ENCODE measurements around the gene CCT3. TPM values are rescaled to one million over a fixed set of nuclear protein-coding genes. Genes with fewer than 3 reads are reported as not detected.

Gene CCT3
- total RNA-seq, 1 donor from 2014 or later, result 173 TPM

DNA sequence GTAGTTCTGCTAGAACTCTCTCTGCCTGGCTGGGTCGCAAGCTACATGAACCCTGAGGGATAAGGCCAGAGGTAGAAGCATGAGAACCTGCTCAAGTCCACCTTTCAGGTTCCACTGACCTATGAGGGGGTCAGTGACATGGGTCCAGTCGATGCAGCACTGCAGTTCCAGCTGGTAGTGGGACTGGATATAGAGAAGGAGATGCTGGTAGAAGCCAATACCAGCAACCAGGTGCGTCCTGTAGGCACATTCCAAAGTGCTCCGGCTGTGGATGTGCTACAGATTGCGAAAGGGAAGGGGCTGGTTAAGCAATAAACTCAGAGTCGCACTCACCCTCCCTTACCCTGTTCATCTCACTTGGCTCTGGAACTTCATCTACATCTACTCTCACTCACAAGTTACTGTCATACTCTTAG is 61.1 kb downstream of the CCT3 start:
- DNase-seq, result no peak

DNA sequence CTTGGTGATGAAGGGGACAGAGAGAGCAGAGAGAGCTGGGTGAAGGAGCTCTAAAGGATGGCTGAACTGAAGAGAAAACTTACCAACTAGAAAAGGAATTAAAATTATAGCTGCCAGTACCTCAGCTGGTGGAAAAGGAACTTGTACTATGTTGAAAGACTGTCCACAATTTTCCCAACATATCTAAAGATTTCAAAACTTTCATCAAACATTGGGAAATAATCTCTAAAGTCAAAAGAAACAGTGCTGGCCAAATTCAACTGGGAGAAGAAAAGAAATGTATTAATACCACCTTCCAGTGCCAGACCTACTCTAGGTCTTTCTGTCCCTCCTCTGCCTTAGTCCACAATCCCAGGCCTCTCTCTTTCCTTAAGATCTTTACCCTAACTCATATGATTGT is 61.6 kb downstream of the CCT3 start:
- no peak for DNase-seq

DNA sequence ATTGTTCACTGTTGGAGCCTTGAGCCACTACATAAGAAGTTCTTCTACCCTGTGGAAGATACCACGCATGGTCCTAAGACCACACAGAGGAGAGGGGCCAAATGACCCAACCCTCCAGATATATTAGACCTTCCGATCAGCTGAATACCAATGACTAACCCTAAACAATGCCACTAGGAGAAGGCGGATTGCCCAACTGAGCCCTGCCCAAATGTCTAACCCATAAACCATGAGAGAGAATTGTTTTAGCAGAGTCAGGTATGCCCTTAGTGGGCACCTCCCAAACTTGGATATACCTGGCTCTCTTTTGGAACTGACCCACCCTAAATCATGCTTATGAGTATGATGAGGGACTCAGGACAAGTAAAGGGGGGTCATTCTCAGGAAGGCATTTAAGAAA is 67.8 kb downstream of the CCT3 start:
- DNase-seq, result no peak

DNA sequence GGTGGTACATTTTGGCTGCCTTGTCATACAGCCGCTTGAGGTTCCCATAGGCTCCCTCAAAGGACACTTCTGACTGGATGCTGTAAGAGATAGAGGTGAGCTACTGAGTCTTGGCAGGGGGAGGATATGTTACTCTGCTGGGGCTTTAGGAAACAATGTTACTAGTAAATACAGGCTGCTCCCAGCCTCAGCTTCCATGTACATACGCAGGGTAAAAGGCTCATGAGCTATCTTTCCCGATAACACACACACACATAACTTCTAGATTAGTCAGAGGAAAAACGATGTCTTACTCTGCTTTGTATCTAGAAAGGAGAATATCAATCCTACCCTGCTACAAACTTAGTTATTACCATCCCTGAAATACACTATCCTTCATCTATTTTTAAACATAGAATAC is 69.8 kb downstream of the CCT3 start:
- DNase-seq, result no peak

DNA sequence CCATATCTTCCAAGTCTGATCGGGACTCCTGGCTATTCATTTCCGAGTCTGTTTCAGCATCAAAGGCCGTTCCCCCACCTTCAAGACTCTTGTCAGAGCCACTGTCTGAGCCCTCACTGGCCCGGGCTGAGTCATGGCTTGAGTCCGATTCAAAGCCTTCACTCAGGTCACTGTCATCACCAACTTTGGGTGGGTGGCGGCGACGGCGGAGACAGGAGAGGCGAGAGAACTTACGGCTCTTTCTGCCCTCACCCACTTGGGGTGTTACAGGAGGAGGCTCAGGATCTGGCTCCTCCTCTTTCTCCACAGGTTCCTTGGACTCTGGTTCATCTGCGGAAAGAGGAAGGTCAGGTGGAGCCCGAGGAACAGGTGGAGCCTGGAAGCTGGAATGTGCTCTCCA is 72.0 kb downstream of the CCT3 start:
- no peak for DNase-seq

DNA sequence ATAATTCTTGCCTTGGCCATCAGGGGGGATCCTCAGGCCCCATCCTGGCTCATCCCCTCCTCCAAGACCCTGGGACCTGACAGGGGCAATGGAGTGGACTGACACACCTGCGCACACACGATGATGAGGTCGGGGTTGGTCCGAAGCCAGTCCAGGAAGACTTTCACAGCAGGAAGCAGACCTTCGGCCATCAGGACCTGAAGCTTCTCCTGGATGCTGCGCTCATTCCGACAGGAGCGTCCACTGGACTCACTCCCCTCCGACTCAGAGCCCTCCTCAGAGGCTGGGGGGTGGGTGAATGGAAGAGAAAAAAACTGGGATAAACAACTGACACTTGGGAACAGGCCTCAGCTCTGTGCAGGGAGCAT is 74.8 kb downstream of the CCT3 start:
- DNase-seq, result no peak

DNA sequence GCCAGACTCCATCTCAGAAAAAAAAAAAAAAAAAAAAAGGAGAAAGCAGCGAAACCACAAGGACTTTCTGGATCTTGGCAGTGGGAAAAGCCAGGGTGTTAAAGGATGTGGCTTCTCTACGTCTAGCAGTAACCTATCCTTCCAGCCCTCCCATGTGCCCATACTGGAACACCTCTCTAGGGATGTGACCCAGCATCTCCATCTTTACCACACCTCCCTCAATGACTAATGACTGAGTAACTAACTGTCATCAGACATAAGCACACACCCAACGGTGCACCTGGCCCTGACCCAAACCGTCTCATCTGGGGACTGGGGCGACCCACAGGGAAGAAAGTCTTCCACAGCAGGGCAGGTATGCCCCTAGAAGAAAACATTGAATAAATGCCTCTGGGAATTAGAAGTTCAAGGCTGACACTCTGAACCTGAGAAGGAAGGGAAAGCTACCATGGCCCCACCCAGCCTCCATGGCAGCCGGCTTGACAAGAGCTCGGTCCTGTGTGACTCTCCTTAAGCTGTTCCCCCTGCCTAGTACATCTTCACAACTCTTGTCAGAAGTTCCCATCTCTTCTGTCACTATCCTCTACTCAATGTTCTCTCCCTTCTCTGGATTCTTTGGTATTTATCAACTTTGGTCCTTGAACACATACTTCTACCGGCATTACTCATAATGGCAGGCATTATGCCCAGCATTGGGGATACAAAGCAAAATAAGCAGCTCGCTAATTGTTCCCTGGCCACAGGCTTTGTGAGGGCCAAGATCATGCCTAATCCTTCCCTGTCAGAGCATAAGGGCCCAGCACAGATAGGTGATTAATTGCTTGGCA is 75.4 kb downstream of the CCT3 start:
- no peak for DNase-seq

DNA sequence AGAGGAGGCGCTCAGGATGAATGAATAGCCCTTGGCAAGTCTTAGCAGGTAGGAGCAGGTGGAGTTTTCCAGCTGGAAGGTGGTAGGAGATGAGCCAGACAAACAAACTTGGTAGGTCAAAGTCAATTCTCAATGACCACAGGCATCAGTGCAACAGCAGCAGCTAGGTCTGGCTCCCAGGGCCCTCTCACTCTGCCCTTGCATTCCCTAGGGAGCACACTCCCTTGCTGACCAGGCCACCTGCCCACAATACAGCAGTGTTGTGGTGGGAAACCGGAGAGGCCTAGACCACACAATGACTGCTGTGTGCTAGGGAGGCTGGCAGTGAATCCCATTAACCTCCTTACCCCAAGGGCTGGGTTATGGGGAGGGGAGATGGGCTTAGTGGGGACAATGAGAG is 77.2 kb downstream of the CCT3 start:
- no peak for DNase-seq

DNA sequence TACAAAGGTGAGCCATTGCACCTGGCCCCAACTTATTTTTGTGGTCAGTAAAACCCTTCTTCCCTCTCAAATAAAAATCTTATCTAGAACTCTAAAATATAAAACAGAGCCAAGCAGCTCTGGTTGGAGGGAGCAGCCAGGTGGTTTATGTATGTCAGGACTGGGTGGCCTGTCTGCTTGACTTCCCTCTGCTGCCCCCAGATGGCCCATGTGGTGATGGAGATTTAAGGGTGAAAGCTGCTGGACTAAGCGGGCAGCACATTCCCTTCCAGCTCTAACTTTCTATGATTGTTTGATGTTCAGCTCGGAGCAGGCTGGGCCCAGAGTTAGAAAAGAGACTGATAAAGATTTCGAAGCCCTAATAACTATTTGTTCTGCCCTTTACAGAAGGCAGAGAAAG is 78.3 kb downstream of the CCT3 start:
- DNase-seq, result no peak

Other genes with a start within 250 kb of the CCT3 start
- gene LMNA, start 223.6 kb downstream of the CCT3 start, total RNA-seq, result 429 TPM
- gene SEMA4A, start 184.7 kb downstream of the CCT3 start, total RNA-seq, result 12.1 TPM
- gene SLC25A44, start 144.2 kb downstream of the CCT3 start, total RNA-seq, result 6.6 TPM
- 33.9 TPM for gene PMF1, start 125.3 kb downstream of the CCT3 start, total RNA-seq
- 0.99 TPM for gene BGLAP, start 96.1 kb downstream of the CCT3 start, total RNA-seq
- 0.79 TPM for gene PAQR6, start 90.2 kb downstream of the CCT3 start, total RNA-seq
- 29.8 TPM for gene SMG5, start 55.5 kb downstream of the CCT3 start, total RNA-seq
- 14.6 TPM for gene TMEM79, start 54.0 kb downstream of the CCT3 start, total RNA-seq
- gene GLMP, start 42.6 kb downstream of the CCT3 start, total RNA-seq, result 23.2 TPM
- not detected for gene VHLL, start 39.0 kb downstream of the CCT3 start, total RNA-seq
- not detected for gene TSACC, start 234 bp upstream of the CCT3 start, total RNA-seq
- 2.1 TPM for gene RHBG, start 30.9 kb upstream of the CCT3 start, total RNA-seq
- 11.2 TPM for gene MEF2D, start 162.5 kb upstream of the CCT3 start, total RNA-seq
- 8.6 TPM for gene IQGAP3, start 234.3 kb upstream of the CCT3 start, total RNA-seq
- gene TTC24, start 241.4 kb upstream of the CCT3 start, total RNA-seq, result not detected